ENCODE results near the gene ATP11A. TPM values are rescaled to one million over a fixed set of nuclear protein-coding genes. Genes with fewer than 3 reads are reported as not detected.

Gene ATP11A
- total RNA-seq, 1 donor from 2014 or later: 90.4 TPM

DNA sequence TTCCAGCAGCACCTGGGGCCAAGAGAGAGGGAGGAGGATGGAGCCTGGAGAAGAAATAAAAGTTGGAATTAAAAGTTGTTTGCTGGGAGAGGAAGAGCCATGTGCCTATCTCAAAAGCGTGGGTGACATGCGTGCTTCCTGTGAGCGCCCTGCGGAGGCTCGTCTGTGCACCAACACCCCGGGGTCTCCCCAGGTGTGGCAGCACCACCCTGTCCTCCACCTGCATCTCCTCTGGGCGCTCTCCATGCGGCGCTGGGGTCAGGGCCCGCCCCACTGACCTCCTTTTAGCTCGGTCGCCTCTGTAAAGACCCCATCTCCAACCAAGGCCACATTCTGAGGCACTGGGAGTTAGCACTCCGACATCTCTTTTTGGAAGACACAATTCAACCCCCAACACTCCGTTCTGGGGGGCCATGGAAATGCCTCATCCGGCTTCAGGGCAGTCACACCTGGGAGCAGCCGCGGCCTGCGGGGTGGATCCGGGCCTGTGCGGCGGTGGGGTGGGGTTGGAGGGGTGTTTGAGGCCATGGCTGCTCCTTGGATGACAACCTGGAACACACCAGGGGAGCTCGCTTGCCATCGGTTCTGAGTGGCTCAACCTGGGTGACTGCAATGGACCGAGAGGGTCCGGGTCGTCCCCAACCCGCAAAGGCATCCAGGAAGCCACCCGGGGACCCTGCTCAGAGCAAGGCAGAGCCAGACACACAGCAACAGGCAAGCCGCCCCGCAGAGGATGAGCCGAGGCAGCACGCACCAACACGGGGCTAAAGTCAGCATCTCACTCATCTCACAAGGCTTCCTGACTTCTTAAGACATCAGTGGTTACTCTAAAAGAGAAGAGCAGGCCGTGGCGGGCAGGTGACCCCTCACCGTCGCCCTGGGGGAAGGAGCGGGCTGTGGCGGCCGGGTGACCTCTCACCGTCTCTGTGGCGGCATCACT lies 199.8 kb downstream of the ATP11A start:
- intact Hi-C loops (cut with micrococcal nuclease): no loop called here
- Mint-ChIP-seq H3K27me3 (ENCODE audit: insufficient read depth) (peaks cover 14% of the 10 kb centered on the region), H3K9me3 (no peaks in the 10 kb centered on the region), H3K36me3 (ENCODE audit: low read depth) (no peaks in the 10 kb centered on the region), H3K4me1 (ENCODE audit: low read depth) (peaks cover 7% of the 10 kb centered on the region), H3K4me3 (no peak overlapping the region), H3K27ac (no peak overlapping the region)
- no peak for DNase-seq (ENCODE audit: low spot score)

DNA sequence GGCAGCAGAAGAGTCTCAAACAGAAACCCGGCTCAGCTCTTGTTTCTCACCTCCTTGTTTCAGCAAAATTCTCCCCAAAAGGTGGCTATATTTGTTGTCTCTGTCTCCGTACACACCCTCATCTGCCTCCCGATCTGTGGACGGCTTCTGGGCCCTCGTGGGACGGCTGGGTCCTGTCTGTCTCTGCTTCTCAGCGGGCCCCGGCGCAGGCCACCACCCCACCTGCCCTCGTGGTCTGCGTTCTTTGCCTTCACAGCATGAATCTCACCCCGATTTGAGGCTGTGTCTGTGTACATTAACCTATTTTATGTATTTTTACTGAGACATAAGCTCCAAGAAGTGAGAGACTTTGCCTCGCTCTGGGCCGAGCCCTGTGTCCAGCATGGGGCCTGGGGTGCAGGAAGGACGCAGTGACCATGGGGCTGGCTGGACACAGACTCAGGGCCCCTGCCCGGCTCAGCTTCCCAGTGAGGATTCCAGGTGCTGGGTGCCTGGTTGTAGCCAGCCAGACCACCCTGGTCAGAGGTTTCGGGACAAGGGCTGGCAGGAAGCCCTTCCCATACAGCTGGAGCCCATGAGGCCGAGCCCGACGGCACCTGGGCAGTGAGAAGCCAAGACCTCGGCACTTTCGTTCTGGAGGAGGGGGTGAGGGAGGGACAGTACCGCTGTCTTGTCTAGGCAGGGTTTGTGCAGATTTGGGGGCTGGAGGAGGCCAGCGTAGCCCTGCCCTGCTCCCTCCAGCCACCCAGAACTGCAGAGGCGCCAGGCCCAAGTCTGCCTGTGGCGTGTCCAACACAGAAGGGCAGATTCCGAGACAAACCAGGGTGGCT lies 200.7 kb downstream of the ATP11A start:
- no peak overlapping the region for H3K4me3 Mint-ChIP-seq
- H3K4me1 Mint-ChIP-seq (ENCODE audit: low read depth): peaks cover 7% of the 10 kb centered on the region
- no peaks in the 10 kb centered on the region for H3K36me3 Mint-ChIP-seq (ENCODE audit: low read depth)
- H3K27ac Mint-ChIP-seq: no peak overlapping the region
- H3K9me3 Mint-ChIP-seq: no peaks in the 10 kb centered on the region
- peaks cover 14% of the 10 kb centered on the region for H3K27me3 Mint-ChIP-seq (ENCODE audit: insufficient read depth)
- intact Hi-C loops (cut with micrococcal nuclease): no loop called here
- DNase-seq (ENCODE audit: low spot score): no peak

DNA sequence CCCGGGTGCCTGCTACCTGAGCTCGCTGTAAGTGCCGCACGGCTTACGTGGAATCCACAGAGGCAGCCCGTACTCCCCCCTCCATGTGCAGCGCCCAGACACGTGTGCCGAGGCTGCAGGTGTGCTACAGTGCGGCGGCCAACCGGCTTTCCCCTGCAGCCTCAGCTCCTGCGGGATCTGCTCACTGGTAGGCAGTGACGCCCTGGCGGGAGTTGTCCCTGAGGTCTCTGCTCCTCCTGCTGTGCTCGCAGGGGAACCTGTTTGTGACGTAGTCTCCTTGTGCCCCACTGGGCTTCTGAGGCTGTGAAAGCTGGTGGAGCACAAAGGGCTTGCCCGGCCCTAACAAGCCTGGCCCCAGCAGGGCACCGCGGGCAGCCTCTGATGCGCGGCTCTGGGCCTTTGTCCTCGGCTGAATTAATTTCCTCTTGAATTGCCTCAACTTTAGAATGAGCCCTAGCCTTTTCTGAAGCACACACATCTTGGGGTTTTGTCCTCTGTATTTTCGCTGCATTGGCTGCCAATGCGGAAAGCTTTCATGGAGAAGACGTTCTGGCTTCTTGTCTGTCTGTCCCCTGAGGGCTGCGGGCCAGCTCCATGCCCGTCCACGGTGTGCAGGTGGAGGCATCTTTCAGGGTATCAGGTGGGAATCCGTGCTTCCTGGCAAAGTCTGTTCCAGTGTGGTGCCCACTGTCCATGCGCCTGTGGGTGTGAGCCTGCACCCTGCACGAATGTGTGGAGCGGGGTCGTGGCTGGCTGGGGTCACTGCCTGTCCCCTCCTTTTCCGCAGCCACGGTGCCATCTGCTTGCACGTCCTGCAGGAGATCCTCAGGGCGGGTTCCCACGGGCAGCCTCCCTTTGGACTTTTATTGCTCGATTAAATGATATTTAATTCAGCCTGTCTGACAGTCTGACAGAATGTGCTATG lies 201.9 kb downstream of the ATP11A start:
- H3K4me1 Mint-ChIP-seq (ENCODE audit: low read depth): peaks cover 7% of the 10 kb centered on the region
- H3K36me3 Mint-ChIP-seq (ENCODE audit: low read depth): no peaks in the 10 kb centered on the region
- intact Hi-C loops (cut with micrococcal nuclease): no loop called here
- no peak overlapping the region for H3K27ac Mint-ChIP-seq
- no peak for DNase-seq (ENCODE audit: low spot score)
- H3K27me3 Mint-ChIP-seq (ENCODE audit: insufficient read depth): peaks cover 14% of the 10 kb centered on the region
- H3K9me3 Mint-ChIP-seq: no peaks in the 10 kb centered on the region
- H3K4me3 Mint-ChIP-seq: no peak overlapping the region

DNA sequence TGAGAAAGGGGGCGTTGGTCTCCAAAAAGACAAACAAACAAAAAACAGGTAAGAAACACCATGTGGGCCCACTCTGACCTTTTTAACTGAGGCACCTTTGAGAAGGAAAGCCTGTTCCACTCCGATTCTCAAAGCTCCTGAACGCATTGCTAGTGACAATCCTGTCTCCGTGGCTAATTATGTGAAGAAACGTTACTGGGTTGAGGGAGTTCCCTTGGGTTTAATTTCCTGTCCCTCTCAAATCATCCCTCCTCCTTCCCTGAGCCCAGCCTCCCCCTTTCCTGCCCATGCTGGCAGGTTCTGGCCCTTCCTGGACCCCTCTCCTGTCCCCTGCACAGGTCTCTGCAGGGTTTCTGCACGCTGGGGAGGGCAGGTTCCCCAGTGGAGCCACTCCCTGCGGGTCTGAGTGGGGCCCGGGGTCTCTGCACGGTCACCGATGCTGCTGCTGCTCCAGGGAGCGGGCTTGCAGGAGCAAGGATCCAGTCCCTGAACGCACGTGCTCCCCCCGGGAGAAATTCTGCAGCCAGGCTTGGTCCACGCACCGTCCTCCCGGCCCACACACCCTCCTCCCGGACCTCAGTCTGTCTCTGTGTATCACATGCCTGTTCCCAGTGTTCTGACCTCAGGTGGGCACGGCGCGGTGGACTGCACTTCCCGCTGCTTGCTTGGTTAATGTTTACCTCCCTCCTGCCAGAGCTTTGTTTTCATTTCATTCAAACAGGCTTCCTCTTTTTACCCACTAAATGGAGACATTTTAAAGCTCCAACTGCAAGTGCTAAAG lies 202.8 kb downstream of the ATP11A start:
- peaks cover 14% of the 10 kb centered on the region for H3K27me3 Mint-ChIP-seq (ENCODE audit: insufficient read depth)
- DNase-seq (ENCODE audit: low spot score): no peak
- peaks cover 7% of the 10 kb centered on the region for H3K4me1 Mint-ChIP-seq (ENCODE audit: low read depth)
- H3K27ac Mint-ChIP-seq: no peak overlapping the region
- intact Hi-C loops (cut with micrococcal nuclease): no loop called here
- H3K36me3 Mint-ChIP-seq (ENCODE audit: low read depth): no peaks in the 10 kb centered on the region
- no peak overlapping the region for H3K4me3 Mint-ChIP-seq
- H3K9me3 Mint-ChIP-seq: no peaks in the 10 kb centered on the region

DNA sequence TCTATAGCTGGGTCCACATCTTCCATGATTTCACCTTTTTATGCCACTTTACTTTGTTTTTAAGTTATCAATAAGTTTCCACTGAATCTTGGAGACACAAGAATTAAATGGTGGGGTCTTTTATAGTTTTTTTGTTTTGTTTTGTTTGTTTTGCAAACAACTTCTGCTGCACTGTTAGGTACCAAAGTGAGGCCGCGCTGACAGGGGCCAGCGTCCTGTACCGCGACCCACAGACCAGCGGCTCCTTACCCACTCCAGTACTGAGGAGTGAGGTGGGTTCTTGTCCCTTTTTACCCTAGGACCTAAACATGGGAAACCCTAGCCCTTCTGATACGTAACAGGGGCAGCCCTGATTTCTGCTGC lies 203.3 kb downstream of the ATP11A start:
- H3K4me3 Mint-ChIP-seq: no peak overlapping the region
- no peaks in the 10 kb centered on the region for H3K36me3 Mint-ChIP-seq (ENCODE audit: low read depth)
- H3K27ac Mint-ChIP-seq: no peak overlapping the region
- H3K9me3 Mint-ChIP-seq: no peaks in the 10 kb centered on the region
- intact Hi-C loops (cut with micrococcal nuclease): no loop called here
- no peak for DNase-seq (ENCODE audit: low spot score)
- peaks cover 14% of the 10 kb centered on the region for H3K27me3 Mint-ChIP-seq (ENCODE audit: insufficient read depth)
- H3K4me1 Mint-ChIP-seq (ENCODE audit: low read depth): peaks cover 7% of the 10 kb centered on the region

DNA sequence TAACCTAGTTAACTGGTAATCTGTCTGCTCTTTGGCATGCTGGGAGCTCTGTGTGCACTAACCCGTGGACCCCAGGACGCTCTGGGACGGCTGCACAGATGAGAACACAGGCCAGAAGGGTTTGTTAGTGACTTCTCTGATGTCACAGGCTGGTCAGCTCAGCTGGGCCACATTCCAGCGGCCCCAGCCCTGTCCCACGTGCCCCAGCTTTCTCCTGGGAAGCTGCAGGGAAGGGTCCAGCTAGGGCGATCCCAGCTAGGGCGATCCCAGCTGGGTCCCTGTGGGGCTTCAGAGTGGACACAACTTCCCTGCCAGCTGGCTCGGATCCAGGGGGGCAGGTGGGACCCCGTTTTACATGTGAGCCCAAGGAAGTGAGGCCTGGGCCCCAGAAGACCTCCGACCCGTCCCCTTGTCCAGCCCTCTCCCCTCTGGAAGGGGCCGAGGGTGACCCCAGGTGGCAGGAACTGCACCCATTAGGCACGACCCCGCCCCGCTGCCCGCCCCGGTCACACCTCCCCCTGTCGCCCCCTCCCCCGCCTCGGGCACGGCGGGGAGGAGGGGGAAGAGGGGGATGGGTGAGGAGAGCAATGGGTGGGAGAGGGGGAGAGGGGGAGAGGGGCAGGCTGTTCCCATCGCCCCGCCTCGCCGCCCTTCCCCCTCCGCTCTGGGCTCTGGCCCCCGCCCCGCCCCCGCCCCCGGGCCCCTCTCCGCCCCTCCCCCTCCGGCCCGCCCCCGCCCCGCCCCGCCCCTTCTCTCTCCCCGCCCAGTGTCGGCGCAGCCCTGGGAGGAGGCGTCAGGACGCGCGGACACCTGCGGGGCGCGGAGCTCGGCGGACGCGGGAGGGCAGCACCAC lies 204.0 kb downstream of the ATP11A start:
- DNase-seq (ENCODE audit: low spot score): no peak
- intact Hi-C loops (cut with micrococcal nuclease): no loop called here
- H3K27me3 Mint-ChIP-seq (ENCODE audit: insufficient read depth): peaks cover 15% of the 10 kb centered on the region
- H3K27ac Mint-ChIP-seq: no peak overlapping the region
- H3K36me3 Mint-ChIP-seq (ENCODE audit: low read depth): no peaks in the 10 kb centered on the region
- H3K4me3 Mint-ChIP-seq: no peak overlapping the region
- no peaks in the 10 kb centered on the region for H3K9me3 Mint-ChIP-seq
- H3K4me1 Mint-ChIP-seq (ENCODE audit: low read depth): peaks cover 7% of the 10 kb centered on the region

DNA sequence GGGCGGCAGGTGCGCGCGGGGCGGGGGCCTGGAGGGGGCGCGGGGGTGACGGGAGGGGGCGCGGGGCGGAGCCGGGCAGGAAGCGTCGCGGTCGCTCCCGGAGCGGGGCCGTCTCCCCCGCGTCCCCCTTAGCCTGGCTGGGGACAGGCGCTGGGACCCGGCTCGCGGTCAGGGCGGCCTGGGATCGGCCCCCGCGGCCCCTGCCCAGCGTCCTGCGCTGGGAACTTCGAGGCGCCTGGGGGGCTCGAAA lies 204.5 kb downstream of the ATP11A start:
- no peak for DNase-seq (ENCODE audit: low spot score)
- Mint-ChIP-seq H3K4me3 (no peak overlapping the region), H3K27me3 (ENCODE audit: insufficient read depth) (peaks cover 15% of the 10 kb centered on the region), H3K9me3 (no peaks in the 10 kb centered on the region), H3K36me3 (ENCODE audit: low read depth) (no peaks in the 10 kb centered on the region), H3K27ac (no peak overlapping the region), H3K4me1 (ENCODE audit: low read depth) (peaks cover 7% of the 10 kb centered on the region)
- intact Hi-C loops (cut with micrococcal nuclease): no loop called here

DNA sequence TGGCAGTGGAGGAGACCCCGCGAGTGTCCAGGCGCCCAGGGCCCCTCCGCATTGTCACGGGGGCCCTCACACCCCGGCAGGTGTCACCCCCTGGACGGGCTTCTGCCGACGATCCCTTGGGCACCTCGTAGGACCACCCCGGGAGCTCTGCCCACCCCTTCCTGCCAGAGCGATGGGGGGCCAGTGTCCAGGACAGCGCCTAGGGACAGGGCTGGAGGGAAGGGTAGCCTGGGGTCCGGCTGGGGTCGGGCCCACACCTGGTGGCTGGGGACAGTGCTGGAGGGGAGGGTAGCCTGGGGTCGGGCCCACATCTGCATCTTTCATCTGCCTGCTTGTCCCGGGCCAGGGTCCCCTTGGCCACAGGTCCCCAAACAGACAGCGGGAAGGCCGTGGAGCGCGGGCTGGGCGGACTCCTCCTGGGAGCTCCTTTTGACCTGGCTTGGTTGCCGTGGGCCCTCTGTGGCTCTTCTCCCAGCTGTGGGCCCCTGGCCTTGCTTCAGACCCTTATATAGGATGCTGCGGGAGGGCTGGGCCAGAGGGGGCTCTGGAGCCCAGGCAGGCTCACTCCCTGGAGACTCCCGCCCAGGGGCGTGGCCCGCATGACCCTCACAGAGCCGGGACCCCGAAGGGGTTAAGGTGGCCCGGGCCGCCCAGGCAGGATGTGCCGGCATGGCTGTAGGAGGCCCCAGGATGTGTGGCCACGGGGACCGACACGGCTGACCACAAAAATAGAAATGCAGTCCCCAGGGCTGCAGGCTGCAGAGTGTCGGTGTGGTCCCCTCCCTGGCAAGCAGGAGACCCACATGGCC lies 205.0 kb downstream of the ATP11A start:
- peaks cover 7% of the 10 kb centered on the region for H3K4me1 Mint-ChIP-seq (ENCODE audit: low read depth)
- no peak overlapping the region for H3K4me3 Mint-ChIP-seq
- intact Hi-C loops (cut with micrococcal nuclease): no loop called here
- no peaks in the 10 kb centered on the region for H3K9me3 Mint-ChIP-seq
- no peak overlapping the region for H3K27ac Mint-ChIP-seq
- no peak for DNase-seq (ENCODE audit: low spot score)
- peaks cover 15% of the 10 kb centered on the region for H3K27me3 Mint-ChIP-seq (ENCODE audit: insufficient read depth)
- H3K36me3 Mint-ChIP-seq (ENCODE audit: low read depth): no peaks in the 10 kb centered on the region

DNA sequence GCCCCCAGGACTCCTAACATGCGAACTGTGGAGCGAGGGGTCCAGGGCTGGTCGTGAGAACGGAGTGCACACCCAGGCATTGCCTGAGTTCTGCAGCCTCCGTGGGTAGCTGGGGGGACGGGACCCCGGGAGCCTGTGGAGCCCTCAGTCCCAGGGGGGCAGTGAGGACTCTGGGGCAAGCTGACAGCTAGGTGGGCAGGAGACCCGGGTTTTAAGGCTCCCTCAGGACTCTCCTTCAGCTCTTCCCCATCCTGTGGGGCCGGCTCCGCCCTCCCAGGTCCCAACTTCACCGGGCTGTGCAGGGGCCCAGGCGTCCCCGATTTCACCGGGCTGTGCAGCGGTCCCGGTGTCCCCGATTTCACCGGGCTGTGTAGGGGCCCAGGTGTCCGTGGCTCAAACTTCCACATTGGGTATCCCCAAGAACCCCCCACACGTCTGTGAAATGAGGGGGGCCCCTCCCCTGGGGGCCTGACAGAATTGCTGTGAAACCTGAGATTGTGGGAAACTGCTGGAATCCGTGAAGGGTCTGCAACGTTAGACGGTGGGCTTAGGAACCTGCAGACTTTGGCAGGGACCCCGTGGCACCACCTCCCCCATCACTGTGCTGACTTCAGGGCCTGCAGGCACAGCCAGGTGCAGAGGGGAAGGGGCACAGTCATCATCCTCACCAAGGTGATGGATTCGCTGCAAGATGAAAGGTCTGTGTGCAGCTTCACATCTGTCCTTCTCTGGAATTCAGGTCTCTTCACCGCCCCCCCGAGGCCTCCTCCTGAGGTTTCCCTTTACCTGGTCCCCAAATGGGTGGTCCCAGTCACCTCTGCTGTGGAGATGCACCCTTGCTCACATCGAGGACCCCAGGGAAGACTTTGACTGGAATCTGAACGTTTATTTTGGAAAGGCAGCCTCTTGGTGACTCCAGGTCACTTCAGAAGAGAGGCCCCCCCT lies 206.0 kb downstream of the ATP11A start:
- Mint-ChIP-seq H3K27ac (no peak overlapping the region), H3K9me3 (no peaks in the 10 kb centered on the region), H3K4me3 (no peak overlapping the region), H3K36me3 (ENCODE audit: low read depth) (no peaks in the 10 kb centered on the region), H3K4me1 (ENCODE audit: low read depth) (peaks cover 7% of the 10 kb centered on the region), H3K27me3 (ENCODE audit: insufficient read depth) (peaks cover 15% of the 10 kb centered on the region)
- intact Hi-C loops (cut with micrococcal nuclease): no loop called here
- DNase-seq (ENCODE audit: low spot score): no peak

DNA sequence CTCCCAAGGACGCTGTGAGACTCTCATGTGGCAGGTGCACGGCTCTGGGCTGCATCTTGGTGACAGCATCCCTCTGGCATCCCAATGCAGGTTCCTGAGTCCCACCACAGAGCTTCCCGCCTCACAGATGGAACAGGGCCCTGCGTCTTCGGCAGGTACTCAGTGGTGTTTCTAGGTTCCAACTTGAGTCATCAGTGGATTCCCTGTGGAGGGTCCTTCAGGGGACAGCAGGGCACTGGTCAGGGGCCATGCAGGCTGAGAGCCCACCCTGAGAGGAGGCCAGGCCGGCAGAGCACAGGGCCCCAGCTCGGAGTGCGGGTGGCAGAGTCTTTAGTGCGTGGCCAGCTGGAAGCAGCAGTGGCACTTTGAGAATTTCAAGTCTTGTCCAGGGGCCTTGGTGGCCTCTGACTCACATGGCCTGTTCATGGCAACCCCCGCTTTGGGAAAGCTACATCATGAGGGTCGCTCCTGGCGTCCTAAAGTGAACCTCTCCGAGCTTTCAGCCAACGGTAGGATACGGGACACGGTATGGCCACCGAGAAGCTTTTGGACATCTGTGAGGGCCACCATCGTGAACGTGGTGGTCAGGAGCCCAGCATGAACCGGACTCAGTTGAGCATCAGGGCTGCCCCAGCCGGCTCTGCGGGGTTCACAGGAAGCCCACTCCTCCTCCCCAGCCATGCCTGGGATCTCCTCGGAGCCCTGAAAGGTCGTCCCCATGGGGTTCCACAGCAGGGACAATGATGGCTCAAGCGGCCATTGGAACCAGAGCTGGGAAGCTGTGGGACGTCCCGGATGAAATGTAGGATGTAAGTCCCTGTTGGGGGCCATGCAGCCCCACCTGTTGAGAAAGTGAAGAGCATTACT lies 207.1 kb downstream of the ATP11A start:
- Mint-ChIP-seq H3K27me3 (ENCODE audit: insufficient read depth) (peaks cover 15% of the 10 kb centered on the region), H3K27ac (no peak overlapping the region), H3K9me3 (no peaks in the 10 kb centered on the region), H3K36me3 (ENCODE audit: low read depth) (no peaks in the 10 kb centered on the region), H3K4me3 (no peak overlapping the region), H3K4me1 (ENCODE audit: low read depth) (peaks cover 7% of the 10 kb centered on the region)
- DNase-seq (ENCODE audit: low spot score): no peak
- intact Hi-C loops (cut with micrococcal nuclease): no loop called here

All from activated T-helper 1 cell treated with anti-CD3 and anti-CD28 coated beads, Interleukin-12 subunit alpha, Interleukin-12 subunit beta, Interleukin-2, Interleukin-4 antibody, amounts not matched to agents 30 ng/mL and 10 ng/mL and 1 ng/mL, durations not matched to agents 14 hours and 24 hours and 36 hours (primary cell).